Subcutaneous preadipocyte (primary cell): ENCODE data around the gene GALNT2. TPM values are rescaled to one million over a fixed set of nuclear protein-coding genes. Genes with fewer than 3 reads are reported as not detected.

Source experiments
- total RNA-seq: library from RNA; depleted of rRNA; stranded (reverse); fragments of >200 nt; gene quantifications from 2 replicates; pipeline ENCODE4 v1.2.3, GENCODE V29; 2012

Gene GALNT2
- total RNA-seq = 52.9 and 65.1 TPM in 2 replicates

GRCh38 chr1:230066466-230067404 lies at the start of gene GALNT2:
Gene GALNT2 (plus strand): TSS chr1:230067238. CDS start chr1:230067281, 43 bp downstream.

